GM12892 (cell line): ENCODE results near the gene NR2F2.

Experiments
- POLR2A ChIP-seq: IDR thresholded peaks from 2 replicates; pipeline ENCODE4 v1.6.1; 2011; ENCODE audit warnings: low read depth, low read length, control low read depth
- POLR2AphosphoS5 ChIP-seq: IDR thresholded peaks from 2 replicates; pipeline ENCODE4 v1.6.1; 2011; ENCODE audit warnings: low read depth, low read length, control low read depth
- TAF1 ChIP-seq: IDR thresholded peaks from 2 replicates; pipeline ENCODE4 v1.6.1; 2011; ENCODE audit warnings: low read depth, mild to moderate bottlenecking, control low read depth, low read length, borderline replicate concordance

DNA sequence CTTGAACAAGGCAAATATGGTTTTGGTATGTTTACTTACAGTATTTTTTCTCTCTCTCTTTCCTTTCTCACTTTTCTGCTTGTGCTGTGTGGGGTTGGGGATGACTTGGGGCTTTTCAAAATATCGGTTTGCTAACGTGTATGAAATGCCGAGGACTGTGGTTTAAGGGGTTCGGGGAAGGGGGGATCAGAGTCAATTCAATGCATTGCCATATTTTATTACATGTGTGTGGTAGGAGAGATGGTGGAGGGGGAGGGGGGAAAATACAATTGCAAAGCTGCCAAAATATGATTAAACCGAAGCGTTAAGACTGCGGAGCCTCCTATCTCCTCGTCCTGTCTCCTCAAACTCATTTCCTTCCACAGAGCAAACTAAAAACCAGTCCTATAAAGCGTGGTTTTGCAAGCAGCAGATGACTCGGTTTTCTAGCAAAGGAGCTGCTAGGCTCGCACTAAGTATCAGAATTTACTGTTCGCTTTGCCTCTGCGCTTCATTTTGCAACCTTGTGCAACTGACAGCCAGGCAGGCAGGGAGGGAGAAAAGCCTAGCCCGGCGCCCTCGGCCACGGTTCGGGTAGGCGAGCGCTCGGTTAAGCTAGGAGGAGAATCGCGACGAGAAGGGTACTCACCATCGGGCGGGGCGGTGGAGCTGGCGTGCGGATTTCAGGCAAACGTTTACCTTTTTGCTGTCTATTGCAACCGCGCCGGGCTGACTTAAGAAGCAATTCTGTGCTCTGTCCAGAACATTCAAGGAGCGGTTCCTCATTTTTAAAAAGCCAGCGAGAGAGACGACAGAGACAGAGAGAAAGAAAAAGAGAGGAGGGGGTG lies 4.0 kb upstream of the NR2F2 start:
- no peak for TF ChIP-seq POLR2A
- TF ChIP-seq TAF1, result no peak
- TF ChIP-seq POLR2AphosphoS5, result no peak
